Measurements from ENCODE around the gene ZNF346.

The ZNF346 gene

GRCh38 chr5:177070536-177071191, 48.2 kb downstream of the ZNF346 start:
- no peak for DNase-seq (ENCODE audit: low read depth)

- DNase-seq (ENCODE audit: low read depth), result peak; percentile 11
Measured at GRCh38 chr5:177071666-177072385, 49.3 kb downstream of the ZNF346 start.

GRCh38 chr5:177077335-177077734, 54.8 kb downstream of the ZNF346 start:
- DNase-seq (ENCODE audit: low read depth), result no peak

GRCh38 chr5:177079606-177080005, 57.1 kb downstream of the ZNF346 start:
- no peak for DNase-seq (ENCODE audit: low read depth)

- DNase-seq (ENCODE audit: low read depth), result no peak
Measured at GRCh38 chr5:177080265-177080664, 57.8 kb downstream of the ZNF346 start.

- DNase-seq (ENCODE audit: low read depth), result no peak
Measured at GRCh38 chr5:177081859-177082258, 59.4 kb downstream of the ZNF346 start.

- DNase-seq (ENCODE audit: low read depth), result no peak
Measured at GRCh38 chr5:177083357-177083756, 60.9 kb downstream of the ZNF346 start.

- no peak for DNase-seq (ENCODE audit: low read depth)
Measured at GRCh38 chr5:177084175-177084574, 61.7 kb downstream of the ZNF346 start.

GRCh38 chr5:177085985-177086653, 63.6 kb downstream of the ZNF346 start:
- DNase-seq (ENCODE audit: low read depth), result no peak

- peak; percentile 47 for DNase-seq (ENCODE audit: low read depth)
Measured at GRCh38 chr5:177086654-177087397, 64.3 kb downstream of the ZNF346 start, which contains the start of gene FGFR4. Gene FGFR4 (plus strand): TSS chr5:177086915. CDS start chr5:177089603, 2,688 bp downstream.

- DNase-seq (ENCODE audit: low read depth), result no peak
Measured at GRCh38 chr5:177087398-177088005, 65.0 kb downstream of the ZNF346 start.

GRCh38 chr5:177089127-177089526, 66.6 kb downstream of the ZNF346 start:
- DNase-seq (ENCODE audit: low read depth), result no peak

GRCh38 chr5:177089825-177090641, 67.5 kb downstream of the ZNF346 start:
- no peak for DNase-seq (ENCODE audit: low read depth)

GRCh38 chr5:177090813-177091212, 68.3 kb downstream of the ZNF346 start:
- no peak for DNase-seq (ENCODE audit: low read depth)

GRCh38 chr5:177091232-177091631, 68.7 kb downstream of the ZNF346 start:
- DNase-seq (ENCODE audit: low read depth), result no peak

GRCh38 chr5:177092178-177093081, 69.9 kb downstream of the ZNF346 start:
- DNase-seq (ENCODE audit: low read depth), result no peak

- no peak for DNase-seq (ENCODE audit: low read depth)
Measured at GRCh38 chr5:177093082-177093712, 70.7 kb downstream of the ZNF346 start.

GRCh38 chr5:177093803-177094202, 71.3 kb downstream of the ZNF346 start:
- DNase-seq (ENCODE audit: low read depth), result no peak

Data from activated T-helper 1 cell treated with Interleukin-2 at 50 U/mL for 16 hours (primary cell).